BE2C (cell line): Measurements from ENCODE around the gene ZMYND8.

ENCODE experiments used
- DNase-seq: peaks from one replicate; pipeline ENCODE4 v3.0.0-alpha.2; 2020
- H3K27me3 ChIP-seq: fragments of 250-450 bp; sonication (Bioruptor Pico); 2 replicates; pipeline ENCODE4 v1.5.1; 2020; ENCODE audit warnings: mild to moderate bottlenecking
- H3K36me3 ChIP-seq: fragments of 250-450 bp; sonication (Bioruptor Pico); 2 replicates; pipeline ENCODE4 v1.5.1; 2020; ENCODE audit warnings: mild to moderate bottlenecking
- H3K4me1 ChIP-seq: fragments of 250-450 bp; sonication (Bioruptor Pico); 2 replicates; pipeline ENCODE4 v1.5.1; 2020
- H3K4me3 ChIP-seq: 2 replicates; pipeline ENCODE4 v1.5.1; 2011; ENCODE audit warnings: low read depth, low read length
- H3K9me3 ChIP-seq: fragments of 250-450 bp; sonication (Bioruptor Pico); 2 replicates; pipeline ENCODE4 v1.5.1; 2020
- TF ChIP-seq, protein P1 (sequence below): IDR thresholded peaks from 2 replicates; pipeline ENCODE4 v1.5.1; 2012; ENCODE audit warnings: mild to moderate bottlenecking, low read depth, low read length

The ZMYND8 gene

DNA sequence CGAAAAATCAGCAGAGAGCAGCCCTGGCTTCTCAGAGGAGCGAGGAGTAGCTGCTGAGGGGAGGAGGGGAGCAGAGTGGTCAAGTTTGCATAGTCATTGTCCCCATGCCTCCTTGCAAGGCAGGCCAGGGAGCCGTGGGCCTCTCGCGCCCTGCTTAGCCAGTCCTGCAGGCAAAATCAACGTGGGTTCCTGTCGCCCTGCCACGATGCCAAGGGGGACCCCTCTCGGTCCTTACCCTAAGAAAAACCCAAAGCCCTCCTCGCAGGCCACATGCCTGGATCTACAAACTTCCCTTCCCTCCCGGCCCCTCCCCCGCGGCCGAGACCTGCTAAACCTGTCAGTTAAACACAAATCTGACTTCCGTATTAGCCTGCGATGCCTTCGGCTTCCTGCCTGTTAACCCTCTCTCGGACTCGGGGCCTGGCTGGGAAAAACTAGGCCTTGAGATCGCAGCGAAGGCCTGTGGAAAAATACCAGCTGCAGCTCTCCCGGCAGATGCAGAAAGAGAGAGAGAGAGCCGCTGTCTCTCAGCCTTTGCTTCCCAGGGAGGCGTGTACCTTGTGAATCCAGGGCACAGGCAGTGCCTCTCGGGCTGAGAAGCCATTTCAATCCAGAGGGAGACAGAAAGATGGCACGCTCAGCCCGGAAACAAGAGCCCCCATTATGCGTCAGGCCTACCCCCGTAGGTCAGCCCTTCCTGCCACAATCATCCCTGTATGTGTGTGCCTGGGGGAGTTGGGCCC lies 968 bp upstream of the ZMYND8 start:
- peaks cover 39% of the 10 kb centered on the region for H3K4me1 ChIP-seq
- peak; percentile 90 for DNase-seq
- no peaks in the 10 kb centered on the region for H3K9me3 ChIP-seq
- no peaks in the 10 kb centered on the region for H3K27me3 ChIP-seq
- peak overlapping the region; percentile 68 for H3K4me3 ChIP-seq
- TF ChIP-seq, protein P1, sequence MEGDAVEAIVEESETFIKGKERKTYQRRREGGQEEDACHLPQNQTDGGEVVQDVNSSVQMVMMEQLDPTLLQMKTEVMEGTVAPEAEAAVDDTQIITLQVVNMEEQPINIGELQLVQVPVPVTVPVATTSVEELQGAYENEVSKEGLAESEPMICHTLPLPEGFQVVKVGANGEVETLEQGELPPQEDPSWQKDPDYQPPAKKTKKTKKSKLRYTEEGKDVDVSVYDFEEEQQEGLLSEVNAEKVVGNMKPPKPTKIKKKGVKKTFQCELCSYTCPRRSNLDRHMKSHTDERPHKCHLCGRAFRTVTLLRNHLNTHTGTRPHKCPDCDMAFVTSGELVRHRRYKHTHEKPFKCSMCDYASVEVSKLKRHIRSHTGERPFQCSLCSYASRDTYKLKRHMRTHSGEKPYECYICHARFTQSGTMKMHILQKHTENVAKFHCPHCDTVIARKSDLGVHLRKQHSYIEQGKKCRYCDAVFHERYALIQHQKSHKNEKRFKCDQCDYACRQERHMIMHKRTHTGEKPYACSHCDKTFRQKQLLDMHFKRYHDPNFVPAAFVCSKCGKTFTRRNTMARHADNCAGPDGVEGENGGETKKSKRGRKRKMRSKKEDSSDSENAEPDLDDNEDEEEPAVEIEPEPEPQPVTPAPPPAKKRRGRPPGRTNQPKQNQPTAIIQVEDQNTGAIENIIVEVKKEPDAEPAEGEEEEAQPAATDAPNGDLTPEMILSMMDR: no peak
- H3K36me3 ChIP-seq: peaks cover 9% of the 10 kb centered on the region

DNA sequence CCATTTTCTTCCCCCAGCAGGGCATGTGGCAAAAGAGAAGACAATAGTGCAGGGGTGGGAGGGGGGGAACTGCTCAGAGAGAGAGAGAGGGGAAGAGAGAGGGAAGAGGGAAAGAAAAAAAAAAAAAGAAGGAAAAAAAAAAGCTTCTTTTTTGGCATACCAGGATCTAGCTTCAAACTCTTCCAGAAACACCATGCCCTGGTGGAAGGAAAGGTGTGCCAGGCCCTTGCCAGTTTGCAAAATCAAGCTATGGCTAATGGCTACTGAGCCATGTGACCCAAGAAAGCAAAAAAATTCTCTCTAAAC lies 326 bp downstream of the ZMYND8 start:
- DNase-seq: no peak
- H3K36me3 ChIP-seq: peaks cover 19% of the 10 kb centered on the region
- H3K27me3 ChIP-seq: no peaks in the 10 kb centered on the region
- H3K4me1 ChIP-seq: peaks cover 38% of the 10 kb centered on the region
- H3K9me3 ChIP-seq: no peaks in the 10 kb centered on the region
- peak overlapping the region; percentile 68 for H3K4me3 ChIP-seq
- TF ChIP-seq, protein P1: no peak

DNA sequence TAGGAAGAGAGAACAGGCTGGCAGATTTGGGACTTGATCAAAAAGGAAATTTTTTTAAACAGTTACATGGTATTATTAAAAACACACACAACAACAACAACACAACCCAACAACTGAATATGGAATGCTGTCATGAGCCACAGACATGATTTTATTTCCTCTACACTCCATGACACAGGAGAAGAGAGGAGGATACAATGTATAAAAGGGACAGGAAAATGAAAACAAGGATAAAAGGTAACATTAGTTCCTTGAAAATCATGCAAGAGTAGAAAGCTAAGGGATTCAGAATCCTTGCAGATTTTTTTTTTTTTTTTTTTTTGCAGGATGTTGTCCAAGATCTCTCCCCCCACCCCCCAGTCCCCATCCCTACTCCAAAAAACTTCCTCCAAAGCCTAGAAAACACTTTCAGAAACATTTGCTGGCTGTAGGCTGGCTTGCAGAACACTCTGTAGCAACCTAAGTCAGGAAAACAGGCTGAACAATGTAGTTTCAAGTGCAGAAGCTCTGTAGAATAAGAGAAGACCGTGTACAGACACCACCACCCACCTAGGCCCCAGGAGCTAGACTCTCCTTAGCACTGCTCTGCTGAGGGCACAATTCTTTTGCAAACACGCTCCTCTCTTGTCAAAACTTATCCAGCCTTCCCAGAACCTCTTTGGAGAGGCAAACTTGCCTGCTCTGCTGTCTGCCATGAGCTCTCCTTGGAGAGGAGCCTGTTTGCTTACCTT lies 845 bp downstream of the ZMYND8 start:
- Histone ChIP-seq H3K9me3 (no peaks in the 10 kb centered on the region), H3K36me3 (peaks cover 21% of the 10 kb centered on the region), H3K4me3 (peak overlapping the region; percentile 68), H3K4me1 (peaks cover 39% of the 10 kb centered on the region), H3K27me3 (no peaks in the 10 kb centered on the region)
- TF ChIP-seq, protein P1: no peak
- no peak for DNase-seq

DNA sequence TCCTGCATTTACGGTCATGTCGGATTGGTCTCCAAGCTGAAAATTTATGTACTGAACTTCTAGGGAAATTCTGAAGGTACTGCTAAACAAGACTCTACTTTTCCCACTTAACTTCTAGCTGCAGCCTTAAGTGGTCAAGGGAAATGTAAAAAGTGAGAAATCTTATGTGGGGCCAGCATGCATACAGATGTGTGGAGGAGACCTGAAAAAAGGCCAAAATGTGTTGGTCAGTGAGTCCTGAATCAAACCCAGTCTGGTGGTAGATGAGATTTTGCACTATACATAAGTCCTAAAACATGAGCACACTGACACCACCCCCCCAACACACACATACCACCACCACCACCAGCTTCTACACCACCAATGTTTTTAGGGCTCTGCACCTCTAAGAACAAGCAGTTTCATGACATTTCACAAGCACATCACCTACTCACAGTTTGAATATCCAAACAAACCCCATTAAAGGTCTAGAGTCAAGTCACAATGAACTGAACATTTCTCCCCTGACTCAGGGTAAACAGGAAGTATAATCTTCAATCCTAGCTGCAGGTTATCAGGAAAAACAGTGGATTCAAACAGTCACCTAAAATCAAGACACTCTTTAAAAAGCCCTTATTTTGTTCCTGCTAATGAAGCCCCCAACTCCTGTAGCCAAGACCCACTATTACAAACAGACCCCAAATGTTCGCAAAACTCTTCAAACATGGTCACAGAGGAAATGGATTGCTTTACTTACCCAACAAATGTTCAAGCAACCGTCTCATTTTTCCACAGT lies 1.6 kb downstream of the ZMYND8 start:
- Histone ChIP-seq H3K27me3 (no peaks in the 10 kb centered on the region), H3K36me3 (peaks cover 24% of the 10 kb centered on the region), H3K9me3 (no peaks in the 10 kb centered on the region), H3K4me1 (peaks cover 36% of the 10 kb centered on the region), H3K4me3 (peak overlapping the region; percentile 68)
- TF ChIP-seq, protein P1: no peak
- no peak for DNase-seq

DNA sequence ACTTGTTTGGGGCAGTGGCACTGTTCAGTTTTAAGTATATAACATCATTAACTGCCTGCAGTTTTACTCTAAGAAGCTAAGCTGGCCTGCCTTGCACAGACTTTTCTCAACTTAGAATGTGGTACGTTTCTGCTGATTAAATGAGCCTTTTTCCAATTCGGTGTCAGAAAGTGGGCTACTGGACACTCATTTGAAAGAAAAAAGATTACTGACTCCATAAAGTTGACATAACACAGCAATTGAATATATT lies 2.1 kb downstream of the ZMYND8 start:
- DNase-seq: no peak
- Histone ChIP-seq H3K4me3 (peak overlapping the region; percentile 68), H3K36me3 (peaks cover 29% of the 10 kb centered on the region), H3K27me3 (no peaks in the 10 kb centered on the region), H3K4me1 (peaks cover 36% of the 10 kb centered on the region), H3K9me3 (no peaks in the 10 kb centered on the region)
- TF ChIP-seq, protein P1: no peak
